Measurements from ENCODE around the gene KEL.

GRCh38 chr7:142961973-142962926 is at the start of gene KEL:
- TF ChIP-seq EZH2 (optimal IDR thresholded peaks at IDR 0.05; ENCODE audit: low read depth, low read length) (no peak), CTCF (IDR thresholded peaks at IDR 0.05; ENCODE audit: low read length) (no peak)
